ENCODE data around the gene INVS. TPM values are rescaled to one million over a fixed set of nuclear protein-coding genes. Genes with fewer than 3 reads are reported as not detected.
"Not testable (repeated sequence)": the region's sequence is repeated elsewhere in the genome, so short reads cannot be mapped to it uniquely, and the experiment has no call there.

INVS gene
- total and polyA plus RNA-seq, 11 donors: 2.5 to 10.4 (median 7.4) TPM

DNA sequence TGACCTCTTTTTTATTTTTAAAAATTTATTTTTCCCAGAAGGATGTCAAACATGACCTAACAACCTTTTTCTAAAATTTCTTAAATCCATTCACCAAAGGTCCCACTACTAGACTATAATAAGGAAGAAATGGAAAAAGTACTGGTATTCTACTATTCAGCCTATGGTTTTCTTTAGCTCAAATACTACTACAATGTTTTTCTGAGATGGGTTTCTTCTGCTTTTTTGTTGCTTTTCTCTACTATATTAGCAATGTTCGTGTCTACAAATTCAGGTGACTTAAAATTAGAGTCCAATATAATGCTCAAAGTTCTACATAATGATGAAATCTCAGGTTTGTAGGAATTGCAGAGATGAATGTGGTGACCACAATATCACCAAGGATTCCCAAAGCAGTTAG is 8.2 kb upstream of the INVS start:
- 97 to 100% (median 99%) methylated on average over 1 of the region's 1 CpG for WGBS, 4 donors
- Histone ChIP-seq H3K36me3 (no peaks in the 10 kb centered on the region), H3K27ac (no peak overlapping the region), H3K9me3 (no peaks in the 10 kb centered on the region), H3K4me3 (no peak overlapping the region), H3K4me1 (peaks cover 0 to 70% (median 19%) of the 10 kb centered on the region in 12 donors), H3K27me3 (no peaks in the 10 kb centered on the region)
- TF ChIP-seq, protein P1, sequence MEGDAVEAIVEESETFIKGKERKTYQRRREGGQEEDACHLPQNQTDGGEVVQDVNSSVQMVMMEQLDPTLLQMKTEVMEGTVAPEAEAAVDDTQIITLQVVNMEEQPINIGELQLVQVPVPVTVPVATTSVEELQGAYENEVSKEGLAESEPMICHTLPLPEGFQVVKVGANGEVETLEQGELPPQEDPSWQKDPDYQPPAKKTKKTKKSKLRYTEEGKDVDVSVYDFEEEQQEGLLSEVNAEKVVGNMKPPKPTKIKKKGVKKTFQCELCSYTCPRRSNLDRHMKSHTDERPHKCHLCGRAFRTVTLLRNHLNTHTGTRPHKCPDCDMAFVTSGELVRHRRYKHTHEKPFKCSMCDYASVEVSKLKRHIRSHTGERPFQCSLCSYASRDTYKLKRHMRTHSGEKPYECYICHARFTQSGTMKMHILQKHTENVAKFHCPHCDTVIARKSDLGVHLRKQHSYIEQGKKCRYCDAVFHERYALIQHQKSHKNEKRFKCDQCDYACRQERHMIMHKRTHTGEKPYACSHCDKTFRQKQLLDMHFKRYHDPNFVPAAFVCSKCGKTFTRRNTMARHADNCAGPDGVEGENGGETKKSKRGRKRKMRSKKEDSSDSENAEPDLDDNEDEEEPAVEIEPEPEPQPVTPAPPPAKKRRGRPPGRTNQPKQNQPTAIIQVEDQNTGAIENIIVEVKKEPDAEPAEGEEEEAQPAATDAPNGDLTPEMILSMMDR (IDR thresholded peaks at IDR 0.05): no peak
- no peak for TF ChIP-seq POLR2A (IDR thresholded peaks at IDR 0.05)
- DNase-seq: no peak
- intact Hi-C loops (cut with DNase I): loop anchor here in 2 of 10 donors (10.0 kb wide), 2 partner anchors 124 to 1304 kb away; partner anchors contain the start of genes MRPL50 (in 1 of the 2) and ZNF189 (in 1 of the 2)
- ATAC-seq: no peak

DNA sequence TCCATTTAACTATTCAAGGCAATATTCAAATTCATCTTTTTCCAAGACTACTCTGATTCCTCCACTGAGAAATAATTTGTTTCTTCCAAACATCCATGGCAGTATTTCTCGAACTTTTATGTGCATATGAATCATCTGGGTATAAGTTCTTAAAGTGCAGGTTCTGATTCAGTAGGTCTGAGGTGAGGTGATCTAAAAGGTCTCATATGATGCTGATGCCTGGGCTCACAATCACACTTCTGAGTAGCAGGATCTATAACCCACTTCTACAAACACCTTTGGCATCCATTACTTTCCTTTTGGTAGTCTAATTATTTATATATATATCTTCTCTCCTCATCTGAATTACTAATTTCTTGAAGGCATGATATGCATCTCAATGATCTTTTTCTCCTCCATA is 7.4 kb upstream of the INVS start:
- no peak for ATAC-seq
- intact Hi-C loops (cut with DNase I): loop anchor here in 2 of 10 donors (10.0 kb wide), 2 partner anchors 123 to 1303 kb away; partner anchors contain the start of genes MRPL50 (in 1 of the 2) and ZNF189 (in 1 of the 2)
- DNase-seq: no peak
- Histone ChIP-seq H3K9me3 (no peaks in the 10 kb centered on the region), H3K27ac (no peak overlapping the region), H3K4me3 (no peak overlapping the region), H3K4me1 (peaks cover 0 to 70% (median 21%) of the 10 kb centered on the region in 12 donors), H3K36me3 (no peaks in the 10 kb centered on the region), H3K27me3 (no peaks in the 10 kb centered on the region)
- TF ChIP-seq, protein P1 (IDR thresholded peaks at IDR 0.05): no peak
- TF ChIP-seq POLR2A (IDR thresholded peaks at IDR 0.05): no peak
- WGBS, 4 donors: 88 to 94% (median 90%) methylated on average over 1 of the region's 1 CpG

DNA sequence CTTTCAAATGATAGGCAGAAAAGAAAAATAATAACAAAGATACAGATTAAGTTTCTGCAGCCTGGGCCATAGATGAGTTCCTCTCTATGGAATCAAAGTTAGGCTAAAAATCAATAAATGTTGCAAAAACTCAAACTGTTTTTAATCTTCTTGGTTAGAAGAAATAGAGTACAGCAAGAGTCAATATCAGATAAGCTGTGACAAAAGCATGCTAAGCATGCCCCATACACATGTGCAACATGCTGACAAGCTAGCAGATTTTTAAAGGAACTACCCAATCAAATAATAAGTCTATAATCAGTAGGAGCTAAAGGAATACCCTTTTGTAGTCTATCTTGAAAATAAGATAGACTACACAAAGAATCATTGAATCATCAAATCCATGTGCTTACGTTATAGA is 7.0 kb upstream of the INVS start:
- no peaks in the 10 kb centered on the region for H3K27me3 ChIP-seq
- 85 to 97% (median 92%) methylated on average over 1 of the region's 1 CpG for WGBS, 4 donors
- DNase-seq (no peak), ATAC-seq (no peak)
- H3K4me1 ChIP-seq: peaks cover 0 to 70% (median 24%) of the 10 kb centered on the region in 12 donors
- no peak overlapping the region for H3K27ac ChIP-seq
- no peaks in the 10 kb centered on the region for H3K36me3 ChIP-seq
- intact Hi-C loops (cut with DNase I): loop anchor here in 2 of 10 donors (10.0 kb wide), 2 partner anchors 123 to 1303 kb away; partner anchors contain the start of genes MRPL50 (in 1 of the 2) and ZNF189 (in 1 of the 2)
- H3K9me3 ChIP-seq: no peaks in the 10 kb centered on the region
- no peak overlapping the region for H3K4me3 ChIP-seq
- no peak for TF ChIP-seq POLR2A (IDR thresholded peaks at IDR 0.05)
- TF ChIP-seq, protein P1 (IDR thresholded peaks at IDR 0.05): no peak

DNA sequence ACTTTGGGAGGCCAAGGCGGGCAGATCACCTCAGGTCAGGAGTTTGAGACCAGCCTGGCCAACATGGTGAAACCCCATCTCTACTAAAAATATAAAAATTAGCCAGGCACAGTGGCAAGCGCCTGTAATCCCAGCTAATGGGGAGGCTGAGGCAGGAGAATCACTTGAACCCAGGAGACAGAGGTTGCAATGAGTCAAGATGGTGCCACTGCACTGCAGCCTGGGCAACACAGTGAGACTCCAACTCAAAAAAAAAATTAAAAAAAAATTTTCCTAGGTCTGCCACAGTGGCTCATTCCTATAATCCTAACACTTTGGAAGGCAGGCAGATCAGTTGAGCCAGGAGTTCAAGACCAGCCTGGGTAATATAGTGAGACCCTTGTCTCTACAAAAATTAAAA is 4.6 kb upstream of the INVS start:
- DNase-seq, H3K9me3 ChIP-seq, ATAC-seq, H3K4me3 ChIP-seq, H3K36me3 ChIP-seq, H3K27ac ChIP-seq, H3K27me3 ChIP-seq: not testable (repeated sequence)
- H3K4me1 ChIP-seq: peaks cover 0 to 66% (median 25%) of the 10 kb centered on the region in 12 donors
- WGBS, 4 donors: 94 to 99% (median 97%) methylated on average over 2 of the region's 2 CpGs
- intact Hi-C loops (cut with DNase I): loop anchor here in 2 of 10 donors (10.0 kb wide), 2 partner anchors 120 to 1300 kb away; partner anchors contain the start of genes MRPL50 (in 1 of the 2) and ZNF189 (in 1 of the 2)

Data from heart left ventricle (tissue), 16 donors.